Measurements from ENCODE around the gene ALDH3A1.

The ALDH3A1 gene

DNA sequence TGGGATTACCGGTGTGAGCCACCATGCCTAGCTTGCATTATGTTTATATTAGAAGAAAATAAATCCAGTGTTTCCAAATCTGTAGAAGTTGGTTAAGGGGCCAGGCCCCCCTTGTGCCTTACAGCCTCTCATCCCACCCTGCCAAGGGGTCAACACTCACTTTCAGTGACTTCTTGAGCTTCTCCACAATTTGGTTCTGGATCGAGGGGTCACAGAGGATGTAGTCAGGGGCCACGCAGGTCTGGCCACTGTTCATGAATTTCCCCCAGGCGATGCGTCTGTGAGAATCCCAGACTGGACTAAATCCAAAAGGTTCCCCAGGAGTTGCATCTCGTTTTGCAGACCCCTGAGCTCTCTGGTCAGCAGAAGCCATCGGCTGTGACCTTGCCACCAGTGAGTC, 7.2 kb downstream of the ALDH3A1 start:
- DNase-seq: no peak

DNA sequence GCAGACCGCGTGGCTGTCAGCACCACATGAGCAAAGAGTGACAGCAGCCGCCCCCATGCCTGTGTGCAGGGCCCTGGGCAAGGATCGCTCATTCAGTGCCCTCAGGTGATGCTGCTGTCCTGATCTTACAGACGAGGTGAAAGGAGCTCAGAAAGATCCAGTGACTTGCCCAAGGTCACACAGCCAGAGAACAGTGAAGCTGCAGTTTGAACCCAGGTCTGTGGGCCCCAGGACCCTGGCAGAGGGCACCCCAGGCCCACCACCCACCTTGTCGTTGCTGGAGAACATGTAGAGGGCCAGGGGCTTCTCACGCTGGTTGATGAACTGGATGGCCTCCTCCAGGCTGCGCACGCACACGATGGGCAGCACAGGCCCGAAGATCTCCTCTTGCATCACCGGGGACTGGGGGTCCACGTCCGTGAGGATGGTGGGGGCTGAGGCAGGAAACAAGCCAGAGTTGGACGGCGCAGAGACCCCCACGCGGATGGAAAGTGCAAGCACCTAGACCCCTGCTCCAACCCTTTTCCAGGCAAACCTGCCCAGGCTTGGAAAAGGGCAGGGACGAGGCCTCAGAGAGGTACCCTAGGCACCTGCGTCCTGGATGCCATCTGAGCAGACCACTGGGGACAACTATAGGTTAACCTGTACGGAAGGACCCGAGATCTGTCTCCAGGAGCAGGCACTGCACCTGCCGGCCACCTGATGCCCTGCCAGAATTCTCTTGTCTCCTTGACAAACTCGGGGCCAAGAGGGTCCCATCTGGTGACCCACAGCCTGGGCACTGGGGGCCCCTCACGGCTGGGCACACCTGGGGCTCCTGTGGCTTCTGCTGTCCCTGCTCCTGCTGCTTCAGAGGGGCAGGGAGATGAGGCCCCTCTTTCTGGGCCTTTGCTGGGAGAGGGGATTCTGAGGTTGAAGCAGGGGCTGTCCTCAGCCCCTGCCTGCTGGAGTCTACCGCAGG, 8.6 kb downstream of the ALDH3A1 start:
- DNase-seq: no peak

DNA sequence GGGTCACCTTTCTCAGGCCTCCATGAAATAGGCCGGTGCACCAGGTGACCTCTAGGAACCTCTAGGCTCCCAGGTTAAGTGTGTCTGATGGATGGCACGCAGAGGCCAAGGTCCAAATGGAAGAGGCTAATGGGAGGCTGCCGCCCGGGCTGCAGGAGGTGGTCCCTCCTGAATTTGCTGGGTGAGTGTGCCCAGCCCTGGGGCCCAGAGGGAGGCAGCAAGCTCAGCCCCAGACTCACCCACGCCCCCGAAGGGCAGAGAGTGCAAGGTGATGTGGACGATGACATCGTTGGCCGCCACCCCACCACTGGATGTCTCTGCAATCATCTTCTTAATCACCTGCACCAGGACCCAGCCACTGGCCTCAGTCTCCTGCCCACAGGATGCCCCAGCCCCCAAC, 9.3 kb downstream of the ALDH3A1 start:
- no peak for DNase-seq

DNA sequence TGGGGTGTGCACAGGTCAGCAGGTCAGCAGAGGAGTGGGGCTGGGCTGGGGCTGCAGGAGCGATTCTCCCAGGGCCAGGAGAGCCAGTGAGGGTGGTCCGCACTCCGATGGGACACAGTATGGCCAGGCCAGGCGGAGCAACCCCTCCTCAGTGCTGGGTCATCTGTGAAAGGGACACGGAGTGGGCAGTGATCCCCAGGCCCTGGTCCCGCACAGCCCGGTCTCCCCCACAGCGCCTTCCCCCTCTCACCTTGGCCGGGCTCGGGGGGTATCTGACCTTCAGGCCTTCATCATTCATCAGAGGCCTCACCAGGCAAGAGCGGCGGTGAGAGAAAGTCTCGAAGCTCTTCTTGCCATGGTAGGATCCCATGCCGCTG, 10.0 kb downstream of the ALDH3A1 start:
- no peak for DNase-seq

DNA sequence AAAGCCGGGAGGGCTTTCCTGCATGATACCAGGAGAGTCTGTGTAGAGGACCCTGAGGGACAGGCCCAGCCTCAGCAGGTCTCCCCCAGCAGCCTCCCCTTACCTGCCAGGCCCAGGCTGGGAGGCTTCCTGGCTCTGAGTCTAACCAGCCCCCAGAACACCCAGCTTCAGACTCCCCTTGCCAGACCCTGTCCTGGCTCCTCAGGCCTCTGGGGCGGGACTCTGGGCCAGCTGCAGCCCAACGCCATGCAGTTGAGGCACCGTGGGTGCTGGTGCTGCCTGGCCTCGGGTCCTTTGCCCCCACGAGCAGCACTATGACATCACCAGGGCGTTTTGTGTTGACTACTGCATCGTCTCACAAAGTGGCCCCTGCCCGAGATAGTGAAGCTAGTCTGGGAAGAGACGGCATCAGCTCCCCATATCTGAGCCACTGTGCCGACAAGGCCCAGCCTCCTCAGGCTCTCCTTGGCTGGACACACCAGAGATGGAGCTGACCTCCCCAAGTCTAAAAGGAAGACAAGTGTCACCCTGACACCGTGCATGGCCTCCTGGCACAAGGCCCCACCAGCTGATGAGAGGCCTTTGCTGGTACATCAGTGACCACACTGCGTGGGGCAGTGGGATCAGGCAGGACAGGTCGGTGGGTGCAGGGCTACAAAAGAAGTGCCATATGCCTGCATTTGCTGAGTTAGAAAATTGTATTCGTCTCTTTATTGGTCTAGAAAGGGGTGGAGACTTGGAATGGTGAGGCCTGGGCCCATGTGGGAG, 10.6 kb downstream of the ALDH3A1 start:
- DNase-seq: no peak

DNA sequence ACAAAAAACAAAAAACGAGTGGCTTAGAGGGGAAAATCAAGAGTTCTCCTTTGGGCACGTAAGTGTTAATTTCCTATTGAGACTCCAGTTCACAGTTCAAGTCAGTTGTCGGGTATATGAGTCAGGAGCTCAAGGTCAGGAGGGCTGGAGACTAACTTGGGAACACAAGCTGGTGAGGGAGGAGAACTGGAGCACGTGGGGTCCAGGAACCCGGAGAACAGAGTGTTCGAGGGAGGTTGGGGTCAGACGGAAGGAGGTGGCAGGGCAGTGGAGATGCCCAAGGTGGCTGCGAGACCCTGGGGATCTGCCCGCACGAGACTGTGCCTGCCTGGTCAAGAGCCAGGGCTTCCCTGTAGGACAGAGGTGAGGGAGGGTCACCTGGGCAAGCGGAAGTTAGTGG, 12.0 kb downstream of the ALDH3A1 start:
- no peak for DNase-seq

DNA sequence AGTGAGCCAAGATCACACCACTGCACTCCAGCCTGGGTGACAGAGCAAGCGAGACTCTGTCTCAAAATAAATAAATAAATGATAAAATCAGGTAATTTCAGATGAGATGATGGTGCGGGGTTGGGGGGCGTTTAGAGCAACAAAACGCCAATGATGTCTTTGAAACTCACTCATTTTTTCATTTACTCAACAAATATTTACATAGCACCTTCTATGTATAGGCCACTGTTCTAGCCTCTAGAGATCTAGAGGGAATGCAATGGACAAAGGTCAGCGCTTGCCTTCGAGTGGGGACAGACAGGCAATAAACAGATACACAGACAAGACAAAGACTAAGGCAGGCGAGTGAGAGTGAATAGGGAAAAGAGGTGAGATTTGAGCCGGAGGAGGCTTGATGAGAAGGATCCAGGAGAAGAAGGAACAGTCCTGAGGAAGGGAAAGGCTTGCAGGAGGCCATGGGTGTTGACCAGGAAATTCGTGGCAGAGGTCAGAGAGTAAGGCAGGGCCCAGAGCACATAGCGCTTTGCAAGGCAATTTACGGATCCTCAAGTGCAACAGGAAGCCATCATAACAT, 14.1 kb downstream of the ALDH3A1 start:
- DNase-seq: no peak

DNA sequence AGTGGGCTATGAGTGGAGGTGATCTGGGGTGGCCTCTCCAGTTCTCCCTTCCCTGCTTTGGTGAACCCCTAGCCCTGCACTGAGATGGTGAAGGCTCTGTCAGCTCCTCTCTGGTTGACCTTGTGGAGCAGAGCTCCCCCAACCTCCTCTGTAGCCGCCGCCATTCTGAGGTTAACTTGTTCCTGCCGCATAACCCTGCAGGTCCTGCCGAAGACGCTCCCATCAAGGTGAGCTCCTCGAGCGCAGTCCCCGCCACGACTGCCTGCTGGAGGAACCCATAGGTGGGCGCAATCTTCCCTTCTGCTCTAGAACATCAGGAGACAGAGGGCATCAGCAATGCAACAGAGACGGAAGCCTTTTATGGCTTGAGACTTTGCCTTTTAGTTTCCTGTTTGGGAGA, 16.5 kb downstream of the ALDH3A1 start:
- no peak for DNase-seq

DNA sequence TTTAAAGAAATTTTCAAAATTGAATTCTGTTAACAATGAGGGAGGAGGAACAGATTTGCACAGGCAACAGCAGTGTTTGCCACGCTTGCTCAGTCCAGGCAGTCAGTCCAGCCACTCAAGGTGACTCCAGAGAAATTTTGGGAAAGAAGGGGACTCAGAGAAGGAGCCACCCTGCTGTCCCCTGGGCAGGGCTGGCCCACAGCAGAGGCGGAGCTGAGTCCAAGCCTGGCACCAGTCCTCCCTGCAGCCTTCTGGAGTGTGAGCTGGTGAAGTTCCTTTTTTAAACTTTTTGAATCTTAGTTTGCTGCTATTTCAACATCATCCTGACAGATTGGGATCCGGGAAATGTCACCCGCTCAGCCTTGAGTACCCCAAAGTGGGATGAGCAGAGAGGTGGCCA, 17.3 kb downstream of the ALDH3A1 start:
- no peak for DNase-seq

DNA sequence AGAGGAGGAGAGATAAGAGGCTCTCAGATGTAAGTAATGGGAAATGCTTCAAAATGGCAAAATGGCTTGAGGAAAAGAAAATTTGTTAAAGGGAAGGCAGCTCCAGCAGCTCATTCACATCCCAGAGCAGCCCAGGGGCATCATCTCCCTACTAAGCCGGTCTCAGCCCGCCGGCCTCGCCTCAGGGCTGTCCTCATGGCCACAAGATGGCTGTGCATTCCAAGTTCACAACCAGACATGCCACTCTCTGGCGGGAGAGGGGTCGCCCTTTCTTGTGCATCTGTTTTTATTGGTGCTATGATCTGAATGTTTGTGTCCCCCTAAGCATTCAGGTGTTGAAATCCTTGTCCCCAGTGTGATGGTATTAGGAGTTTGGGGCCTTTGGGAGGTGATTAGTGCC, 18.2 kb downstream of the ALDH3A1 start:
- no peak for DNase-seq

DNA sequence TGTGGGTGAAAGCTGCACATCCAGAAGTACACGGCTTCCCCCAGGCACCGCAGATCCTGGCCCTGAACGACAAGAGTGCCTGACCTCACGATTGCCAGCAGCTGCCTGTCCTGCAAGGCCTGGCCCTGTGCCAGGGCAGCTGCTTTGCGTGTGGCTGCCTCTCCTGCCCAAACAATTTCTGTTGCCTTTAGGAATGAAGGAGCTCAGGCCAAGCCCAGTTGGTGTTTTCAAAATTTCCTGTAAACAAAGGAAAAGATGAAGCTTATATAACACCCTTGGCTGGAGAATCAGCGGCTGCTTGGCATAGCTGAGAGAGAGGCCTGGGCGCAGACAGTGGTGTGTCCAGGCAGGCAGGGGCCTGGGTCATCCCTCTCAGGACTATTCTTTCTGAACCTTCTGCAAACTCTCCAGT, 20.0 kb downstream of the ALDH3A1 start:
- no peak for DNase-seq

DNA sequence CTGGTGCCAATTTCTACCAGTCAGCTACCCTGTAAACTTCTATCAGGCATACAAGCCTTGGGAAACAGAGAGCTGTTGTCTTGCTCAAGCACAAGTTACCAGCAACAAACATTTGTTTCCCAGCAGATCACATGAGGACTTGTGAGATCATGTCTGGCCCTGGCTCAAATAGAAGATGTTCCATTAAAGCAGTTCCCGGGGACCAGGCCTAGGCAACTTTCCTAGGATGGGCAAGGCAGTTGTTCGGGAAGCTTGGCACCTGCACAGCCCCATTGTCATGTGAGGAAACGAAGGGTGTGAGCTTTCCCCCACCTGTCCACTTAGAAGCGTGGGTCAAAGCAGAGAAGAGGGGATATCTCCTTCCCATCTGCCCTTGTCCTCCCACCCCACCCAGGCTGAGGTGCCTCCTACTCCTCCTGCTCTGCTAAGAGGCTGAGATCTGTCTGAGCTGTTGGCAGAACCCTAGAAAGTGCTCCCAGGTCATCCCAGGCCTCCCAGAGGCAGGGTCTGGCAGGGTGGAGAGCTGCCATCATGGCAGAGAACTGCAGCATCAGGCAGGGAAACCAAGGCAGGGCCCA, 20.5 kb downstream of the ALDH3A1 start:
- no peak for DNase-seq

DNA sequence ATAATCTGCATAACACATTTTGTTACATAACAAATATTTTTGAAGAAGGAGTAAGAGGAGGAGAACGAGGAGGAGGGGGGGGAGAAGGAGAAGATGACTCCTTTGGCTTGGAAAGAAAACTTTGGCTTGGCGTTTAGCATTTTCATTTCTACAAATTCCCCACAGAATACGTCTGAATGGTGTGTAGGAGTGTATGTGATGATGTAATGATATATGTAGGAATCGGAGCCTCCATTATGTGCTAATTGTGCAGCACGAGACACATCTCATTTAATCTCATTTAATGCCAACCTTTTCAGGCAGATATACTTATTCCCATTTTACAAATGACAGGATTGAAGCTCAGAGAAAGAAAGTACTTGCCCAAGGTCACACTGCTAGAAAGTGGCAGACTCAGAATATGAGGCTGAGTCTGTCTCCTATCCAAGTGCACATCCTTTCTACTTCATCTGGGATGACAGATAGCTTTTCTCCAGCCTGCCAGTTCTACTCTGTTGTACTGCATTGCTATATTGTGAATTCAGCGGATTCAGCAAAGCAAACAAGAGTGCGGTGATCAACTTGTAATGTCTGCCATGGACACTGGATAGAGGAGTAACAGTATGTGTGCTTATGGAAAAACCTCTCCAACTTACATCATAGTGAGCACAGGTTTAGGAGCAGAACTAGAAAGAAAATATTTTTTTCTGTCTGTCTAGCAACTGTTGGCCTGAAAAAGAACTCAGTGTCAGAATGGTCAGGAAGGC, 21.3 kb downstream of the ALDH3A1 start:
- DNase-seq: no peak

DNA sequence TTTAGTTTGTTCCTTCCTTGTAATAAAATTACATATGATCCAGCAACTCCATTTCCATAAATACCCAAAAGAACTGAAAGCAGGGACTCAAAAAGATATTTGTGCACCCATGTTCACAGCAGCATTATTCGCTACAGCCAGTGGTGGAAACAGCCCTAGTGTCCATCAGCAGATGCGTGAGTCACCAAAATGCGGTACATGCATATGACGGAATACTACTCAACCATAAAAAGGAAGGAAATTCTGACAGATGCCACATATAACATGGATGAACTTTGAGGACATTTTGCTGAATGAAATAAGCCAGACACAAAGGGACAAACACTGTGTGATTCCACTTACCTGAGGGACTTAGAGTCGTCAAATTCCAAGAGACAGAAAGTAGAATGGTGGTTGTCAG, 22.6 kb downstream of the ALDH3A1 start:
- no peak for DNase-seq

DNA sequence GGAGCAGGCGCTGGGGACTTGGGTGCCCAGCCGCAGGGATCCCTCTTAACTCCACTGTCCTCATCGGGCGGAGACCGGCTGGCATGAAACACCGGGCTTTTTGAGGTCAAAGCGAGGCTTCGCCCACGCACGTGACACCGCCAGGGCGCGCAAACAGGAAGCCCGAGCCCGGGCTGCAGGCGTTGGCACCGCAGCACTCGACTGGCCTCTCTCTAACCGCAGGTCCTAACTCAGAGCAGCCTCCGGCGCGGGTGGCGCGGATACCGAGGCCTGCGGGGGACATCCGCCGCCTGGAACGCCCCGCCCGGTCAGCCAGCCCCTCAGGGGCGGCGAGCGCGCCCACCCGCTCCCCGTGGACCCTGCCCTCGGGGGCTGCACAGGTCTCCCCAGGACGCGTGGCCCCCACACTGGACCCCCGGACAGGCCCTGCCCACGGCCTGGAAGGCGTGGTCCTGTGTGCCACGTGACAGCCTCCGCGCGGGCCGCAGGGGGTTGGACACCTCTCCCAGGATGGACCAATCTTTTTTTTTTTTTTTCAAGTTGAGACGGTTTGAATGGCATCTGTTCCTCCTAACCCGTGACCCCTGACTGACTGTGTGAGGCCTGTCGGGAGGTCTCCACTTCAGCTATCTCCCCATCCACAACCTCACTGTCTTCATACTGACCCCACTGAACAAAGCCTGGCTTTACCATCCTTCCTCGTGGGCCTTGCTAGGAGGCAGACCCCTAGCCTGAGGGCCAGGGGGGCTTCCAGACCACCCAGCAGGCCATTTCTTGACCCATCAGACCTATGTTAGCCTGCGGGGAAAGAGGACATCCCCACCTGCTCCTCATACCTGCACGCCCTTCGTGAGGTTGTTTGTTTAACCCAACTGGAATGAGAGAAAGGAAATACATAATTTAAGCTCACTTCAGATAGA, 23.3 kb downstream of the ALDH3A1 start:
- no peak for DNase-seq

DNA sequence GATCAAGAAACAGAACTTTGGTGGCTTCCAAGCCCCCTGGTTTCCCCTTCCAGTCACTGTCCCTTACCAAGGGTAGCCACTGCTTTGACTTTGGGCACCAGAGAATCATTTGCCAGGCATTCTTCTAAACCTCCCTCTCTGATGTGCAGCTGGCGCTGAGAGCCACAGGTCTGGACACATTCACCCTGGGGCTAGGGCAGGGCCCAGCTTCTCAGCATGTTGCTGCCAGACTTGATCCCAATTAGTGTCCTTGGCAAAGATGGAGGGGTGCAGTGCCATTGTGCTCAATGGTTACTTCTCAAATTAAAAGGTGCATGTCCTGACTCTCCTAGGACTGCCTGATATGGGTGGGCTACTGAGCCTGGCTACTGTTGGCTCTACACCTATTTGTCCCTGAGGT, 24.1 kb downstream of the ALDH3A1 start:
- no peak for DNase-seq

DNA sequence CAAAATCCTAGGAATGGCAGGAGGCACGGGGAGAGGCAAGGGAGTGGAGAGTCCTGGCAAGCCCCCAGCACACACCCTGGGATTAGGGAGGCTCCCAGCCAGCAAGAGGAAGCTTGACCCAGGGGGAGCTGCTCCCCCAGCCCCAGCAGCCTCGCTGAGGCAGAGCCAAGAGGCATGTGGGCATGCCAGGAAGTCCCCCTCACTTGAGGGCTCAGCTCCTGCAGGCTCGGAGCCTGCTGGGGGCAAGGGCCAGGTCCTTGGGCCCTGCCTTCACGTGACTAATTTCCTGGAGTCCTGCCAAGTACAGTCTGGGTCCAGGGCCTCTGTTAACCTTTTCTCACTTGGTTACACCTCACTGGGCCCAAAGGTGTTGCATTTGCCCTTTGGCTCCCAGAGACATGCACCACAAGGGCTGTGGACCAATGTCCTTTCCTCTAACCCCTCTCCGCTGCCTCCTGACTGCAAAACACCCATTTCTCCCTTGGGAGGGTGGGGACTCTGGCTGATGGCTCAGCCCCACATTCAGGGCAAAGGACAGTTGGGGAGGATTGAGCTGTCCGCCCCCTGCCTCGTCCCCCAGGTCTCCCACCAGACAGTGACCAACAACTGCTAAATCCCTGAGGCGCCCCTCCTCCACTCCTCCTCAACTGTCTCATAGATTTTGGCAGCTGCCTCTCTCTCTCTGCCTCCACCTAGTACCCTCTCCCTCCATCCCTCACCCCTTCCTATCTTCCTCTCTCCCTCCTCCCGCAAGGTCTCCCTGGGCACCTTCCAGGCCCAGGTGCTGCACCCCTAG, 27.3 kb downstream of the ALDH3A1 start:
- DNase-seq: no peak

DNA sequence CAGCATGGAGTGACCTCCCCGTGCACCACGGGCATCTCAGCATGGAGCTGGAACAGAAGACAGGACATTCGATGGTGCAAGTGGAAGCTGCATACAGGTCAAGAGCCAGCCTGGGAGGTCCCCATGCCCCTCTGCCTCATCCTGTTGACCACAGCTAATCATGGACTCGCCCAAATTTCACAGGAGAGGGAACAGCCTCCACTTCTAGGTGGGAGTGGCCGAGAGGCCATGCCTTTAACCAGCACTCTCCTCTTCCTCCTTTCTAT, 28.0 kb downstream of the ALDH3A1 start:
- DNase-seq: no peak

DNA sequence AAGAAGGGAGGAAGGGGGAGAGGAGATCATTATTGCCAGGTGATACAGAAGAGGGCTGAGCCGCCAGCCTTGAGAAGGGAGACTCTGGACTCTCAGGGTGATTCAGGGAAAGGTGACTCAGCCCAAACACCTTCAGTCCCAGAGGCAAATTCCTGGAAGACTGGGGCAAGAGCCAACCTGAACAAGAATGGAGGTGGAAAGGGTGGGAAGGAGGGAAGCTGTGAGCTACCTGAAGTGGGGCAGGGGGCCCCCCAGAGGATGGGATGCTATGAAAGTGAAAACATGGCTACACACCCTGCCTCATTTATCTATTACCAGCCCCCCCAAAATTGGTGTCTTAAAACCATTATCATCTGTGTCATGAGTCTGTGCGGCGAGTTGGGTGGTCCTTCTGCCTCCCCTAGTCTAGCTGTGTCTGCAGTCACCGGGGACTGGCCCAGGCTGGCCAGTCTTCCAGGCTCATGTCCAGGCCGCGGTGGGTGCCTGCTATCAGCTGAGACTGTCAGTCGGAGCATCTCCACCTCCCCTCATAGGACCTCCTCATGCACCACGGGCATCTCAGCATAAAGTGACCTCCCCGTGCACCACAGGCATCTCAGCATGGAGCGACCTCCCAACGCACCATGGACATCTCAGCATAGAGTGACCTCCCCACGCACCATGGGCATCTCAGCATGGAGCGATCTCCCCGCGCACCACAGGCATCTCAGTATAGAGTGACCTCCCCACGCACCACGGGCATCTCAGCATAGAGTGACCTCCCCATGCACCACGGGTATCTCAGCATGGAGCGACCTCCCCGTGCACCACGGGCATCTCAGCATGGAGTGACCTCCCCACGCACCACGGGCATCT, 28.5 kb downstream of the ALDH3A1 start:
- DNase-seq: no peak
